GM19328 (cell line): ENCODE measurements around the gene HNRNPH2.

Experiments
- ATAC-seq: cut with Tn5 transposase; IDR thresholded peaks from one replicate; pipeline ENCODE4 v1.9.1; 2021; ENCODE audit warnings: mild to moderate bottlenecking, moderate library complexity; ENCODE audit not compliant: unreplicated experiment

The HNRNPH2 gene, protein sequence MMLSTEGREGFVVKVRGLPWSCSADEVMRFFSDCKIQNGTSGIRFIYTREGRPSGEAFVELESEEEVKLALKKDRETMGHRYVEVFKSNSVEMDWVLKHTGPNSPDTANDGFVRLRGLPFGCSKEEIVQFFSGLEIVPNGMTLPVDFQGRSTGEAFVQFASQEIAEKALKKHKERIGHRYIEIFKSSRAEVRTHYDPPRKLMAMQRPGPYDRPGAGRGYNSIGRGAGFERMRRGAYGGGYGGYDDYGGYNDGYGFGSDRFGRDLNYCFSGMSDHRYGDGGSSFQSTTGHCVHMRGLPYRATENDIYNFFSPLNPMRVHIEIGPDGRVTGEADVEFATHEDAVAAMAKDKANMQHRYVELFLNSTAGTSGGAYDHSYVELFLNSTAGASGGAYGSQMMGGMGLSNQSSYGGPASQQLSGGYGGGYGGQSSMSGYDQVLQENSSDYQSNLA

DNA sequence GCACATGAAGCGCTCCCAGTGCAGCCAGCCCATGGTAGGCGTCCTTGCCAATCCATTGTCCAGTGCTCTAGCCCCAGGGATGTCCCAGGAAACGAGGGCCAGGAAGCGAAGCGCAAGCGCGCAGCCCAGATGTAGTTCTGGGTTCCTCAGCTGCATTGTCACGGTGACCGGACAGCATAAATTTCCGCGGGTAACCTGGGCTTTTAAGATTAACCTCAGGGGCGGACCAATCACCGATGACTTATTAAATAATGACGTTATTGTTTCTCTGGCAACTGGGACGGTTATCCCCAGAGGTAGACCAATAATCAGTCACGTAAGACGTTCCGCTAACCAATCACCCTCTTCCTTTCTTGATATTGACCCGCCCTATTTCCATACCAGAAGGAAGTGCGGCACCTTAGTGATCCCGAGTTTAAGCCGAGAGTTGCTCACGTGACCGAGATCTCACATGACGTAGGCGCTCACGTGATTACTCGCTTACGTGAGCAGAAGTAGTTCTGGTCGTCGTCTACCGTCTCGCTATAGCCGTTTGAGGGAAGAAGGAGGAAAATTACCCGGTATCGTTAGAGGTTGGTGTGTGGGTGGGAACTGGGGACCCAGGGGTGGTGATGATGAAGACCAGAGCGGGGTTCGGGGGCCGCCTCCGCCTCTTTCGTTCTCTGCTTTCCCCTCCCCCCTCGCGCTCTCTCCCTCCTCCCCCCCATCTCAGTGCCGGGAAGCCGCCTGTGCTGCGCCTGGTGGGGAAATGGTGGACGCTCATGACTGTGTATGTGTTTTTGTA is at the start of gene HNRNPH2, which contains the start of gene GLA:
HNRNPH2 (plus strand) TSS at position 475 of the 784 bp plus-strand sequence. CDS start 3,767 bp downstream, outside the sequence.
GLA (minus strand) TSS at position 178 of the 784 bp plus-strand sequence; CDS start at position 156, 22 bp downstream.
- ATAC-seq: peak; percentile 91

DNA sequence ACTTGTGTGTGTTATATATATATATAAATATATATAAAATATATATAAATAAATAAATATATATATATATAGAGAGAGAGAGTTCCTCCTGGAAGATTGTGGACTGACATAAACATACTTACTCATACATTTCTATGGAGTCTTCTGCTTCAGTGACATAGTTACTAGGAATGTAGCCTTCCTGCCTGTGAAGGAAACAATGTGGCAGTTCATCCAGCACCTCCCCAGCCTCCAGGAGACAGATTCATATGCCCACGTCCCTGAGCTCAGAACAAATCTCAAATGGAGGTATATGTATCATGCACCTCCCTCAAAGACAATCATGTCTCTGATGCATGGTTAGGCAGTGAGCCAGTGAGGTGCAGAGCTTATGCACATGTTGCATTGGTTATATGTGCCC is 48.1 kb upstream of the HNRNPH2 start:
- ATAC-seq: no peak

DNA sequence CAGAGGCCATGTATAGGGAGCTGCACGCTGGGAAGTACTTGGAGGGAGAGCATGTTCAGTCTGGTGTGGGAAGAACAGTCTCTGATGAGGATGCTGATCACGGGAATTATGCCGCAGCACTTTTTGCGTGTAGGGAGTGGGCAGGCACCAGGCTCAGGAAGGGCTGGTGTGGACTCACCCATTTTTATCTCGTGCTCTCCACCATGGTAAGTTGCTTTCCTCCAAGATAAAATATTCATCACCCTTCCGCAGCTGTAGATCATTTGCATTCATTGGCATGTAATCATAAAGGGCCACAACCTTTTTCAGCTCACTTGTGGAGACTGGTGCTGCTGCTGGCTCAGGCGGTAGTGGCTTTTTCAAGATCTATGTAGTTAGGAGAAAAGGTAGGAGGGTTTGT is 47.6 kb upstream of the HNRNPH2 start:
- ATAC-seq: no peak

DNA sequence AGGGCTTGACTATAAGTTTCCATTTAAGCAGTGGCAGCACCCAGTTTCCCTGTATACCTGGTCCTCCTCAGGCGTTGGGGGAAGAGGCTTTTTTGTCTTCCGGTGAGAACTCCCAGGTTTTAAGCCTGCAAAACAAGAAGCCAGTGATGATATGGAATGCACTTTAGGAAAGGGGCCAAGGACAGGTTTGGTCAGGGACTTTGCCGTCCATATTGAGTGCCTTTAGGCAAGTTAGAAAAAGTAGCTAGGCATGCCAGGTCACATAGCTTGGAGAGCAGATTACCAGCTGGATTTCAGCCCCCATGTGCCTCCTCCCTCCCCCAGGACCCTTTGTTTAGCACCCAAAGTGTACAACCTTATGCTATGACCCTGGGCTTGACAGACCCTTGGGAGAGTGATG is 45.9 kb upstream of the HNRNPH2 start:
- no peak for ATAC-seq

DNA sequence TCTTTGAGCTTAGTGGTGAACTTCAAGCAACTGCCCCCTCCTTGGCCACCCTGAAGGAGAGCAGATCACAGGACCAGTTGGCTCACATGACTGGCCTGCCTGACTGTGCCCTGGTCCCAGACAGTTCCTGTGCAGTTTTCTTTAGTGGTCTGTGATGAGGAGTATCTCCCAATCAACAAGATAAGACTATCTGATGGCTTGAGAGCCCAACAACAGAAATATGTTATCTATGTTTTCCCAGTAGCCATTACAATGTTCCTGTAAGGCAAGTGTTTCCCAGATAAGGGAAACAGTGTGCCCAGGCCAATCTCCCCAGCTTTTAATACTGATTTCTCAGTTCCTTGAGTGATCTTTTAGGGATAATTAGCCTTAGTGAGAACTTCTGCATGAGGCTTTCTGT is 45.3 kb upstream of the HNRNPH2 start:
- no peak for ATAC-seq

DNA sequence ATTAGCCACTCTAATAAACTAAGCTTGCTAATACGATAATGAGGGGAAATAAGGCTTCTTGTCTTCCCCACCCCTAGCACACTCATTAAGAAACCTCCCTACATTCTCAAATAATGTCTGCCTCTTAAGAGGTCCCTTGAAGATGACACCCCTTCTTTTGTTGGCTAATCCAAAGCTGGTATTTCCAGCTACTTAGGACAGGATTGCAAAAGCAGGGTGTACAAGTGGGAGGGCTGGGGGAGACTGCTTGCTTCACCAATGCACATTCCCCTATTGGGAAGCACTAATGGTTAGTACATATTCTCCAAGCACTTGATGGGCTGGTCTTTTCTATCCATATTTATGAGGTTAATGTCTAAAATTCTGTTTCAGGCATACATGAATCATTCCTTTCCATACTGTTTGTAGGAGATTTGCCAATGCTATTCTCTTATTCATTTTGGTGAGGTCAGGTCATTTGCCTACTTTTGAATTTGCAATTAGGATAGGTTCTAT is 42.7 kb upstream of the HNRNPH2 start:
- no peak for ATAC-seq

DNA sequence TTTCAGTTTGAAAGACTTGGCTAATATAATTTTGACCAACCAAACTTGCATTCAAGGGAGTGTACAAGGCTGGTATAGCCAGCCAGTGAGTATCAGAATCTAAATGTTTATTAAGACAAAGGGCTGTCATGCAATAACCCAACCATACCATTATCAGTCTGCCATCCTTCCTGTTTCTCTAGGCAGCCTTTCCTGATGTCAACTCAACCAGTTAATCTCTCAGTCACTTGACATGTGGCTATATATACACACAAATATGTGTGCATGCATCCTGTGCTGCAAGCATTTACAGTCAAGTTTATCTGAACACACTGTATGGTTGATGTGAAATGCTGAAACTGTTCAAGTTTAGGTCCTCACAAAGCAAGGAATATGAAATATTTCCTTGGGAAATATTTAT is 39.2 kb upstream of the HNRNPH2 start:
- no peak for ATAC-seq

DNA sequence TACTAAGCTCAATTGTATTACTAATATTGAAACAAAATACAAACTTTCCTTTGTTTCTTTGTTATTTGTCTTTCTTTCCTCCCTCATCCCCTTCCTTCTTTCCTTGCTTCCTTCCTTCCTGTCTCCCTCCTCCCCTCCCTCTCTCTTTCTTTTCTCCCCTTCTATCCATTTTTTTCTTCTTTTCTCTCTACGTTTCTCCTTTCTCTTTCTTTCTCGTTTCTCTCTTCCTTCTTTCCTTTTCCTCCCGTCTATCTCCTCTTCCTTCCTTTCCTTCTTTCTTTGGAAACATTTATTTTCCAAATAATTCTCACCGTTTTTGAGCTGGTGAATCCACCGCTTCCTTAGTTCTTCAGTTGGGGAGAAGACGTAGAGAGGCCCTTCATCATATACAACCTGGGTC is 38.3 kb upstream of the HNRNPH2 start:
- ATAC-seq: no peak

DNA sequence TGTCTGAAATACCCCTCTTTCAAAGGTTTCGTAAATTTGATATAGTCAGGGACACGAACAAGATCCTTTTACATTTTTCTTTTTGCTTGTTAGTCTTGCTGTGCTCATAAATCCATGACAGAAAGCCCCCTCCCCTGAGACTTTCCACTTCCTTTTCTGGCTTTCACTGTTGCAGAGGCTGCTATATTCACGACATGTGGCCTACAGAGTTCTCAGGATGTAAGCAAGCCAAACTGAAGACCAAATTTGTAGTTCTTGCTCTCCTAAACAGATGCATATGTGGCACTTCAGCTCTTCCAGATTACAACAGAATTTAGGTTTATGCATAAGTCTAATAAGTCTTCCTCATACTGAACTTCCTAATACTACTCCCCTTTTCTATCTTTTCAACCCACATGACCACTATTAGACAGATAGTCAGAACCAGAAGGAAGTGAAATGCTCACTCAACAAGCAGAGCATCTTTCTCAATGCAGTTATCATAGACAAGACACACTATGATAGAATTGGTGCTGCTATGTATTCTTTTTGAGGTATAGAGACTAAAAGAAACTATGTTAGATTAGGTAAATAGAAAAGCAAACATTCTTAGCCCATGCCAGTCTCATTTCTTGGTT is 37.0 kb upstream of the HNRNPH2 start:
- peak; percentile 63 for ATAC-seq

DNA sequence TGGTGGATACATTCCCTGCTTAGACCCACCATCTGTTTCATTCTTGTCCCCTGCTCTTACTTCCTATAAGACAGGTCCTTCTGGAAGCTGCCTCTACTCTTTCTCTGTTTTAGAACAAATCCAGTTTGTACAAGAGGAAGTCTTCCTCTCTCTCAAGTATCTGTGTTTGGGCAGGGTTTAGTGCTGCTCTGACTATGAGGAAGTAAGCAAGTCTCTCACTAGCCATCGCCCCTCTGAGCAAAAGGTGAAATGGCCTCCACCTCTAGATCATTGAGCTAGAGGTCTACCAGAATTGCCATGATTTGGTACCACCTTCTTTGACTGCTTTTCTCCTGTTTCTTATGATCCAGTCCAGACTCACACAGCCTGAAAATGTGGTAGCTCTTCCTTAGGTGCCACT is 30.5 kb upstream of the HNRNPH2 start:
- ATAC-seq: no peak

DNA sequence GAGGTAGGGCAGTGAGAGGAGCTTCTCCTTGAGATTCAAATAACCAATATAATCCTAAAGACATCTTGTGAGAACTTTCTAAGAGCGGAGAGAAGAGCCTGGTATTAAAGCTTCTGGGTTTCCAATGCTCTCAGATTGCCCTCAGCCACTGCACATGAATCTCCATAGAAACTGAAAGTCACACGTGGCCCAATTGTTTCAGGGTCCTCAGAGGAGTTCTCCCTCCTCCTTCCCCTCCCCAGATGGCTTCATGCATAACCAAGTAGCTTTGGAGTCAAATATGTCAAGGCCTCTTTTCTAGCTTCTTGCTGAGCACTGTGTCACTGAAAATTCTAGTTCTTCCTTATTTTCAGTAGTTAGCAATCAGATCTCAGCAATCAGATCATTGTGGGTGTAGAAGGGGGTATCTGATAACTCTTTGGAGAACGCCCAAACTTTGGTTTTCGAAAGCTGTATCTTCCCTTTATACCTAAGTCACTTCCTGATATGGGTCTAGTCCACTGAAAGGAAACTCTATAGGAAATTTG is 24.3 kb upstream of the HNRNPH2 start:
- peak; percentile 64 for ATAC-seq

DNA sequence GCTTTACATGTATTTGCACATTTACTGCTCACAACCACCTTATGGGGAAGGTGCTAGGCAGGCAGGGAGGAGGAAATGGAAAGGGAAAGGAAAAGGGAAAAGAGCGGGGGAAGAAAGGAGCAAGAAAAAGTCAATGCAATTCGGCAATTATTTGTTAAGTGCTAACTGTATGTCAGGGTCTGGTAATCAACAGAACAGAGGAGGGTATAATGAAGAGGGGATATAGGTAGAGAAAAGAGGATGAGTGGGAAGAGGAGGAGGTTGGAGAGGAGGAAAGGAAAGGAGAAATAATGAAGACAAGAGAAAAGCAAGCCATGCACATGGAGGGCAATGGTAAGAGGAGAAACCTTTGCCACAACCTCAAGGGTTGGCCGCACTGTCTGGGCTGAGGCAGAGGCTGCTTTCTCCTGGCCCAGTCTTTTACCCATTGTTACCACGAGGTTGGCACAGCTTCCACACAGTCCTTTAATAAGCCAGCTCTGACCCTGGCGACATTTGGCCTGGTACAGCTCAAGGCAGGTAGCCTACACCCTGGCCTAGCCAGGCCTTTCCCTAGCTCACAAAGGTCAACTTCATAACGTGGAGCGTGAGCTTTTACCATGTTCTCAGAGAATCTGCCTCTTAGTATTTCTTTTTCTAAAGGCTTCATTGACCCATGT is 22.9 kb upstream of the HNRNPH2 start:
- ATAC-seq: no peak

DNA sequence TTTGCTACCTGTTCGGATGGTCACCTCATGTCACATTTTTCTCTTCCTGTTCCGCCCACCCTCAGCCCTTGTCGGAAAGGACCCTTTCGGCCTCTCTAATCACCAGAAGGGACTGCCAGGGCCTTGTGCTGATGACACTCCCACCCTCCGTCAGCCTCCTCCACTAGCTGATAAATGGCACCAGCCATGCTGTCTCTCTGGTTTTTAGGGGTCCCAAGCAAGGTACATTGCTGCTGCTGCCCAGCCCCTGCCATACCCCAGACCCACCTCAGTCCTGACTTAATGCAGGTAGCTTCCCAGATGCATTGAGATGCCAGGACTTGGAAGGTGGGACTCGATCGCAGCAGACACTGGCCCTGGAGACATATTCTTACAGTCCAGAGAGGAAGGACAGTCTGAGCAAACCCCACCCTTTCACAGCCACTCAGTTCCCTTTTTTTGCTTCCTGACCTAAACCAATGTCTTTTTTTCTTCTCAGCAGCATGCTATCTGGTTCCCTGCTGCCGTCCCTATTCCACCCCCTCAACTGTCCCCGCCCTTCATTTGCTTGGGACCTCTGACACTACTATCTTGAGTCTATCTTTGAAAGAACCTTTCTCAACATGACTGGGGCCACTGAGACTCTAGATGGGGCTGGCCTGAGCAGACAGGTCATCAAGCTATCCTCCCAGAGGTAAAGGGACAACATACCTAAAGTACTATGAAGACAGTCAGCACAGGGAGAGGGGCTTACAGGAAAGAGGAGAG is 22.1 kb upstream of the HNRNPH2 start, which contains the start of gene BTK:
BTK (minus strand) TSS at position 397 of the 747 bp plus-strand sequence. CDS start 10,907 bp downstream, outside the sequence.
- peak; percentile 43 for ATAC-seq

DNA sequence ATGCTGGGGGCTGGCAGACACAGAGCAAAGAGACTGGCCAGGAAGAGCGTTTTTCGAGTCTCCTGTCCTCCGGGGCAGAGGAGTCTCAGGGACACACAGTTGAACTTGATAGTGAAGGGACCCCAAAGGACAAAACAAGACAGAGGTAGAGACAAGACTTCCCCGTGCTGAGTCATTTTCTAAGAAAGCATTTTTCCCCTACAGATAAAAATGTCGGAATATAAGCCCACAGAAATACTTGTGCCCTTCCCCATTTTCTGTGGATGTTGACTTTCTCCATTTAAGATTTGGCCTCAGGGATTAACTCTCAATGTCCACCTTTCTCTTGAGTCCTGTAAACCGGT is 21.5 kb upstream of the HNRNPH2 start:
- ATAC-seq: no peak

DNA sequence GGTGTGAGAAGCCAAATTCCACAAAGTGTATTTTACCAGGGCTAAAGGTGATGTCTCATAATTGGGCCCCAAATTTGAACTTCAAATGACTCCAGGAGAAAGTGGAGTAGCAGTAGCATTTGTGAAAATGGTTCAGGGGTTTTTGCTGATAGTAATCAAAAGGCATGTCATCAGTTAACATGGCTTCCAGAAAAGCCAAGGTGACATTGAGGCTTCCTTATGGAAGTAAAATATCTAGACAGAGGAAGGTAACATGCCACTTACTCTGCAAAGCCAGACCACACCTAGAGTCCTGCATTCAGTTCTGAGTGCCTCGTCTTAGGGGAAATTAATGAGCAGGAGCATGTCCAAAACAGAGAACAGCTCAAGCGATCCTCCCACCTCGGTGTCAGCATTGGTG is 19.4 kb upstream of the HNRNPH2 start:
- ATAC-seq: no peak

DNA sequence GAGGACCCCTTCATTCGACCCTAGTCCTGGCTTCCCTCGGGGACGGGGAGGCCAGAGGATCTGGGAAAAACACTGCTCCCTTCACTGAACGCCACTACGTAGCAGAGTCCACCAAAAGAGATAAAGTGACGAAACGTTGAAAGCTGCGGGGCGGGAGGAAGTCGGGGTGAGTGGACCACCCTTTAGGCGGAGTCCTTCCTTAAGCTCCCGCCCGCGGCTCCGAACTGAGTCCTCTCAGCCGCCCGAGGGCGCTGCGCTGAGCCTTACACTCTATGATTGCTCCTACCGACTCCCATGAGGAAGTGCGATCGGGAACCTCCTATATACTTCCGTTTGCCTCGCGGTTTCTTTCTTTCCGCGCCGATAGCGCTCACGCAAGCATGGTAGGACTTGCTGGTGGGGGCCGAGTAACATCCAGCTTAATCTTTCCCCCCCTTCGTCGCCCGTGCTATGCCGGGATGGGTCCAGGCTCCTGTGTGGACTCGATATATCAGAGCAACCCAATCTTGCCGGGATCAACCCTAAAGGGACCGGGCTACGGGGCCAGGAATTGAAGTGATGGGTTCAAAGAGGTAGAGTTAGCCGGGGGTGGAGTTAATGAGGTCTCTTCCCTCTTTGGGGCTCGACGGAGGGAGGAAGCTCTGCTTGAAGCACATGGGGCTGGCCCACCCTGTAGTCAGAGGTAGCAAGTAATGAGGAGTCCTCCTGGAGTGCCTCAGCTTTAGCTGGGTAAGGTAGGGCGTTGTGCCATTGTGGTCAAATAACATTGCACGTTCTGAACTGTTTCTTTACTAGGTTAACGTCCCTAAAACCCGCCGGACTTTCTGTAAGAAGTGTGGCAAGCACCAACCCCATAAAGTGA is 17.1 kb upstream of the HNRNPH2 start, which contains the start of gene RPL36A:
RPL36A (plus strand) TSS at position 348 of the 862 bp plus-strand sequence; CDS start at position 381, 33 bp downstream.
- peak; percentile 80 for ATAC-seq

DNA sequence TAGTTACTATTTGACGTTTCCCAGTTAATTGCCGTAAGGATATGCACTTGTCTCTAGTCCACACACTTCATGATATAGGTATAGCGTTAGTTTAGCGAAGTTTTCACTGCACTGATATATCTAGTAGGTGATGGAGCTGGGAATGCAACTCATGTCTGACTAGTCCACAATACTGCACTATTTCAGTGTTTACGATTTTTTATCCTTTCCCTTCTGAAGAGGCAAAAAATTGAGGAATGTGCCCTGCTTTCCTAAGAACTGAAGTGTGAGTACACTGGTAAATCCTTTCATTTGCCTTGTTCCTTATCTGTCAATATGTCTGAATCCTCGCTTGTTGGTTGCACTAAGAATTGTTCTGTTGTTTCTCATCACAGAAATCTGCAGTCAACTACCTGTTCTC is 16.2 kb upstream of the HNRNPH2 start:
- ATAC-seq: no peak

DNA sequence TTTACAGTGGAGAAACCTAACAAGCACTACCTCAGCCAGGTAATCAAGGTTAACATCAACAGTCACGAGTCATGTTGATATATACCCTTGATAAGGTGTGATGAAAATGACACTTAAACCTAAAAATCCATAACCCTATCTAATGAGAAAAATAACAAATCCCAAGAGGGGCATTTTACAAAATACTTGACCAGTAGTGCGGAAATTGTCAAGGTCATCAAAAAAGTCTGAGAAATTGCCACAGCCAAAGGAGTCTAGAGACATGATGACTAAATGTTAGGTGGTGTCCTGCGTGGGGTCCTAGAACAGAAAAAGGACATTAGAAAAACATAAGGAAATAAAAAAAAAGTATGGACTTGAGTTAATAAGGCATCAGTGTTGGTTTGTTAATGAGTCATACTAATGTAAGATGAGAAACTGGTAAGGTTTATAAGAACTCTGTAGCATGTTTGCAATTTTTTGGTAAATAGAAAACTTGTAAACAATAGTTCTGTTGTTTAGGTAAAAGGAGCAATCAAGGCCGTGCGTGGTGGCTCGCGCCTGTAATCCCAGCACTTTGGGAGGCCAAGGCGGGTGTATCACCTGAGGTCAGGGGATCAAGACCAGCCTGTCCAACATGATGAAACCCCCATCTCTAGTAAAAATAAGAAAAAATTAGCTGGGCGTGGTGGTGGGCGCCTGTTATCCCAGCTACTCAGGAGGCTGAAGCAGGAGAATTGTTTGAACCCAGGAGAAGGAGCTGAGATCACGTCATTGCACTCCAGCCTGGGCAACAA is 14.3 kb upstream of the HNRNPH2 start:
- no peak for ATAC-seq
